Stromal cell of bone marrow (primary cell): Measurements from ENCODE around the gene OR13D1.
A peak's percentile ranks its signal among the peaks of the same experiment; 100 is the strongest.
"Not testable (repeated sequence)": the region's sequence is repeated elsewhere in the genome, so short reads cannot be mapped to it uniquely, and the experiment has no call there.

Experiments
- DNase-seq: peaks from one replicate; pipeline ENCODE4 v3.0.0-alpha.2; 2012; ENCODE audit warnings: low read depth

Gene OR13D1, protein sequence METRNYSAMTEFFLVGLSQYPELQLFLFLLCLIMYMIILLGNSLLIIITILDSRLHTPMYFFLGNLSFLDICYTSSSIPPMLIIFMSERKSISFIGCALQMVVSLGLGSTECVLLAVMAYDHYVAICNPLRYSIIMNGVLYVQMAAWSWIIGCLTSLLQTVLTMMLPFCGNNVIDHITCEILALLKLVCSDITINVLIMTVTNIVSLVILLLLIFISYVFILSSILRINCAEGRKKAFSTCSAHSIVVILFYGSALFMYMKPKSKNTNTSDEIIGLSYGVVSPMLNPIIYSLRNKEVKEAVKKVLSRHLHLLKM

DNA sequence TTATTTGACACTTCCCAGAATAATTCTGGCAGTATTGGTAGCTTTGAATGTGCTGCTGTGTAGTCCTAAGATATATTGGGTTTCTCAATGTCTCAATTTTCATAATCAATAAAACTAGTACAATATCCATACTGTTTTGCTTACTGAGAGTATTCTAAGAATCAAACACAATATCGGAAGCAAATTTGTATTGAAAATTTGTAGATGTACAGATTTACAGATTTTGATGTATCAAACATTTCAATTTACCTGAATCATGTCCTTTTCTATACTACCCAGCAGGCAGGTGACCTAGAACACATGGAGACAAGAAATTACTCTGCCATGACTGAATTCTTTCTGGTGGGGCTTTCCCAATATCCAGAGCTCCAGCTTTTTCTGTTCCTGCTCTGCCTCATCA, at the start of gene OR13D1:
Gene OR13D1, plus strand, starts transcription at position 301 of the 400 bp plus-strand sequence. Its CDS starts 0 bp downstream, at position 301.
- DNase-seq, result no peak

DNA sequence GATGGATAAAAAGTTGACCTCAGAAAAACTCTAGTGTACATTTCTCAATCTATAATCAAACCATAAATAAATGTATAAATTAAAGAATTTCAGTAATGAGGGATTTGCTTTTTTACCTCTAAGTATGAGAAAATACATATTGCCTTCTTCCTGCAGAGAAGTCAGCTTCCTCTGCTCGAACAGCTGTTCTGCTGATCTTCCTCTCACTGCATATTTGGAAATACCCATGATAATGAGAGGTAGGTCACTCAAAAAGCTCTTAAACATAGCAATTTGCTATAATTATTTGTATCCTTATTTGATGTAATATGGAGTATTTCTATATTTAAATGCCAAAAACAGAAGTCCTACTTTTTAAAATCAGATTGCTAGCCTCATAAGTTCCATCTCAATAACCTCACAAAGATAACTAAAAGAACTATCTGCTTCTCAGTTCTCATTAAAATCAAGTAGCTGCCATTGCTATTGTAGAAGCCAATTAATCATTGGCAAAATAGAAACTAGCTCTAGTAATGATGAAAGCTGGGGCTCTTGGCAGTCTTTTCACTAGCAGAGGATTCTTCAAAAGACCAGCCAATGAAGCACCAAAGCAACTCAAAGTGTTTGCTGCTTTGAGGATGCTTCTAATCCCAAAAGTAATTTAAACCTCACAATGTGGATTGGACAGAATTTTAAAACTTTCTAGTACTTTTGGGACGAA, 35.7 kb upstream of the OR13D1 start:
- no peak for DNase-seq

DNA sequence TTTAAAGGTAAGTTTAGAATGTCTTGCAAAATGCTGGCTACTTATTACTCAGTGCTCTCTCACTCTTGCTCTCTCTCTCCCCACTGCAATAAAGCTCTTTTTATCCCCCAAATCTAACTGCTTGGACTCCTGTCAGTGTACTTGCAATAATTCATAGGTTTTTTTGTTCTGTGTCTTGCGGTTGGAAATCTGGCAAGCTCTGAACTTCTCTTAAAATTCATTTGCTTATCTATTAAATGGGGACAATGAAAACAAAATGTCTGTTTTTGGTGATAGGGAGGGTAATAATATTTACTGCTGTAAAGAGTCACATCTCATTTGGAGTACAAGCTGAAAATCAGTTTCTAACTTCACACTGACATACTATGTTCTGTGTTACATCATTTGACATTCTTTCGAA, 18.7 kb upstream of the OR13D1 start:
- DNase-seq, result no peak

DNA sequence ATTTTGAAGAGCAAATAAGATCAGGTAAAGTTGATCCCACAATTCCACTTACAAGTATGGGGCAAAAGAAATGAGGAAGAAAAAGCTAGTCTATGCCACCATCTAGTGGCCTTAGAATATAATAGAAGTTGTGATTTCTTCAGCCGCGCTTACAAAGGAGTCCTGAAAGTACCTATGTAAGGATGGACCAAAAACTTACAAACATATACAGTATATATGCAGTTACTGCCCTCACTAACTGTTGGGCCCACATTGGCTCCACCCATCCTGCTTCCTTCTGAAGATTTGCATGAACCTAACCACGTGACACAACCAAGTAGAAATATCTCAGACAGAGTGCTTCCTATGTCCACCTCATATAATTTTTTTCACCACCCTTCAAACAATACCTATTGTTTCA, 11.7 kb upstream of the OR13D1 start:
- peak; percentile 29 for DNase-seq

DNA sequence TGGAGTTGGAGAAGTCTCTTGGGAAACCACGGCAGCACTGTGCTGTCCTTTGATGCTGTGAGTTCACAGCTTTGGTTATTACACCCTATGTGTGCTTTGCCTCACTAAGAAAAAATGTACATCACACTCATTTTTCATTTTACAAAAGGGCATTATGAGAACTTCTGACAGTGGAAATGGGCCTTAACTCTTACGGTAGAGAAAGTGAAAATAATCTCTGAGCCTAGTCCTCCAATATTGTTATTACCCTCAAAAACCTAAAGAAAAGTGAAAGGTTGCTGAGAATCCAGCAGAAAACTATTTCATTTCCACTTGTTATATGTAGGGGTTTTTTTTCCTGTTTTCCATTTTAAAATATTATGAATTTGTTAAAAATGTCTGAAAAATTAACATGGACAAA, 8.2 kb upstream of the OR13D1 start:
- no peak for DNase-seq

DNA sequence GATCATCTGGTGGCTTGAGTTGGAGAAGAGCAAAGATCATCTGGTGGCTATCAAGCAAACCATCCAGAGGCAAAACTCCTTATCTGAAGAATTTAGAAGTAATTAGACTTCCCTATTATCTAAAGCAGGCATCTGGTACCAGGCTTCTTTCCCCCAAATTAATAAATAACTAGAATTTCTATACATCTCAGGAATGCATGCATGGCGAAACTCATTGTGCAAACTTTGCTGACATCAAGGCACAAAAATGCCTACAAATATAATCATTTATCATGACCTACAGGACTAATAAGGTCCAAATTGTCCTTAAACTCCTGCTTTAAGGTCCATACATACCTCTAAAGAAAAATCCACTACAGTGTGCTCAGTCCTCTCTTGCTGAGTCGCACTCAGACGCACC, 6.0 kb downstream of the OR13D1 start:
- DNase-seq, result no peak

DNA sequence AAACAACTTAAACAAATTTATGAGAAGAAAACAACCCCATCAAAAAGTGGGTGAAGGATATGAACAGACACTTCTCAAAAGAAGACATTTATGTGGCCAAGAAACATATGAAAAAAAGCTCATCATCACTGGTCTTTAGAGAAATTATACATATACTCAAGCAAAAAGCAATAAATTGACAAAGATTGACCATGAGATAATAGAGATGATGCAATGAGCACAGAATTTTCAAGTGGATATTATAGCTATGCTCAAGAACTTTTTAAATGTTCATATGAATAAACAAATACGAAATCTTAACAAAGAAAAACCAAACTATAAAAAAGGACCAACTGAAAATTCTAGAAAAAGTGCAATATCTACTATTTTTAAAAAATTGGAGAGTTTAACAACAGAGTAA, 14.4 kb downstream of the OR13D1 start:
- DNase-seq, result not testable (repeated sequence)

DNA sequence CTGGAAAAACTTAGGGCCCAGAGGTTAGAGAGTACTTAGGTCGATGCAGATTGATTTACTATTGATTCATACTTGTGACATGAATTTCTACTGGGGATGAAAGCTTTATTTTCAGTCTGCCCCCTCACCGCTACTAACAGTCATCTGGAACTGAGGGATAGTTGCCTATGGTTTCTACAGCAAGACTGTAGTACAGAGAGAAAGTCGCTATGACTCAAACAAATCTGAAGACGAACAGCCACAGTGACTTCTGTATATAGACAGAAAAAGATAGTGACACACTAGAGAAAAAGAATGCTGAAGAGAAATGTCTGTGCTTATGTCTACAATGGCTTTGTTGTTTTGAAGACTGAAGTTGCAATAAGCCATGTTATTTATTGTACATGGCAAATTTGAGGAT, 17.3 kb downstream of the OR13D1 start:
- no peak for DNase-seq

DNA sequence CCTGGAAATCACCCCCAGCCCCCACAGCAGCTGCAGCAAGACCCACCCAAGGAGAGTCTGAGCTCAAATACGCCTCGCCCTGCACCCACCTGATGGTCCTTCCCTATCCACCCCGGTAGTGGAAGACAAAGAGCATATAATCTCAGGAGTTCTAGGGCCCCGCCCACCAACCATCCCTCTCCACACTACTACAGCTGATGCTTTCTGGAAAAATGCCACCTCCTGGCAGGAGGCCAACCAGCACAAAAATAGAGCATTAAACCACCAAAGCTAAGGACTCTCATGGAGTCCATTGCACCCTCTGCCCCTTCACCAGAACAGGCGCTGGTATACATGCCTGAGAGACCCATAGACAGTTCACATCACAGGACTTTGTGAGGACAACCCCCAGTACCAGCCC, 30.7 kb downstream of the OR13D1 start:
- no peak for DNase-seq

DNA sequence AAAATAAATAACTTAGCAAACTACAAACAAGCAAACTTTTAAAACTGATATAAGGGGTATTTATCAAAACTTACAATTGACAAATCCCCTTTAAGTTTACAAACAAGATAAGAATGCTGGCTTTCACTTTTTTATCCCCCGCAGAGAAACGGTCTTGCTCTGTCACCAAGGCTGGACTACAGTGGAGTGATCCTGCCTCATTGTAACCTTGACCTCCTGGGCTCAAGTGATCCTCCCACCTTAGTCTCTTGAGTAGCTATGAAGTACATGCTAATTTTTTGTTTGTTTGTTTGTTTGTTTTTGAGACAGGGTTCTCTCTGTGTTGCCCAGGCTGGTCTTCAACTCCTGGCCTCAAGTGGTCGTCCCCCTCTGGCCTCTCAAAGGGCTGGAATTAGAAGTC, 44.1 kb downstream of the OR13D1 start:
- no peak for DNase-seq

DNA sequence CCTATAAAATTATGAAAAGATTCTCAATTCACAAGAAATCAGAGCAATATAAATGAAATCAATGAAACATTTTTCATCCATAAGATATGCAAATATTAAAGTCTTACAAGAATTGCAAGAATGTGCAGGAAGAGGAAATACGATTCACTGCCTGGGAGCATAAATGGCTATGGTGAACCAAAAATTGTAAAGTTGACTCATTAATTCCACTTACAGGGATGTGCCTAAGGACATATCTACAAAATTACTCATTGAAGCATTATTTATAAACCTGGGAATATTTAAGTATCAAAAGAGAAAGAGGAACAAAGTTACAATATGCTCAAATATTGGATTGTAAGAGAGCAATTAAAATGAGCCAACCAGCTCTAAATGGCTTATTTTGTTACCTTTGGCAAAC, 46.3 kb downstream of the OR13D1 start:
- peak; percentile 37 for DNase-seq

DNA sequence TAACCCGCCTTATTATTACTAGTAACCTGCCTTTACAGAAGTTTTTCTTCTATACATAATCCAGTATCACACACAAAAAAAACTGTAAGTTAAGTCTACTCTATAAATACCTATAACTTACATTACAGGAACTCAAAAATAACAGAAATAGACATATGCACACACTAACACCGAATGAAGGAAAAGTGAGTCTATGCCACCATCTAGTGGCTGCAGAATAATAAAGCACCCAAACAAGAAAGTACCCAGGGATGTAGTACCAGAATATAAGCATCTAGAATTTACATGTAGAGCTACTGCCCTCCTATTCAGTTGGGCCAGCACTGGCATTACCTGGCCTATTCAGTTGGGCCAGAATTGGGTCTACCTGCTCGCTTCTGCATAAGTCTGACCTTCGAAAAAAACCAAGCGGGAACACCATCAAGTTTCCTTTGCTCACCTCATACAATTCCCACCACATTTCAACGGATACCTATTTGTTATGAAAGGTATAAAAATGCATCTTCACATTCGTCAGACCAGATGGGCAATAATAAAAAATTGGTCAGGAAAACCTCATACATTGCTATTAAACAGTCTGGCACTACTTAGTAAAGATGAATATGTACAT, 49.2 kb downstream of the OR13D1 start:
- peak; percentile 66 for DNase-seq
